ENCODE results near the gene HMCN2.

DNA sequence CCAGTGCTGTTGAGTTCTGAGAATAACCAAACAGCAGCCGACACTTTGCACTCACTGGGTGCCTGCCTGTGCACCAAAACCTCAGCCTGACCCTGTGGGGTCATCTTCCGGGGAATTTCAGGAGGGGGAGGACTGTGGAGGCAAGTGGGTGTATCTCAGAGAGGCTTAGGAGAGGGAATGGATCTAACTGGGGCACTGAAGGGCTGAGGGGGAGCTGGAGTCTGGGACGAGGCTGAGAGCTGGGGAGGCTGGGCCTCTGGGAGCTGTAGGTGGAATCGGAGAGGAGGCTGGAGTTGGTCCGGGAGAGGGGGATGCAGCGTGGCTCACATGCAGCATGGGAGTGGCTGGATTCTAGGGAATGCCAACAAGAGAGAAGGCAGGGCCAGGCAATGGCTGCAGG, 164.3 kb downstream of the HMCN2 start:
- no peak for TF ChIP-seq SUZ12 (IDR thresholded peaks at IDR 0.05; ENCODE audit: extremely low read depth, insufficient read depth, insufficient read length)
- no peak for TF ChIP-seq ZNF274 (IDR thresholded peaks at IDR 0.05; ENCODE audit: low read depth, low read length)
